Adrenal gland (tissue), 12 donors: ENCODE results near the gene GBP1. TPM values are rescaled to one million over a fixed set of nuclear protein-coding genes. Genes with fewer than 3 reads are reported as not detected.

ENCODE experiments used
- DNase-seq, 7 donors: peaks; one replicate each; pipeline ENCODE4 v3.0.0-alpha.2; 2019 to 2020
- H3K27ac ChIP-seq, 5 donors: fragments of 200-600 bp; sonication (generic) in 4 of 5; 1 replicate in 3 of 5; 2 replicates in 2 of 5; pipeline versions ENCODE4 v1.5.1 to v1.8.0; 2016 to 2020; ENCODE audit warnings: mild to moderate bottlenecking in 1 of 5
- H3K27me3 ChIP-seq: fragments of 200-600 bp; 2 replicates; pipeline ENCODE4 v1.8.0; 2021
- H3K36me3 ChIP-seq, 2 donors: fragments of 200-600 bp; replicated peaks in 1 of 2; 1 replicate in 1 of 2; 2 replicates in 1 of 2; pipeline versions ENCODE4 v1.5.1 to v1.8.0; 2018 to 2022
- H3K4me1 ChIP-seq, 2 donors: fragments of 200-600 bp; replicated peaks in 1 of 2; 1 replicate in 1 of 2; 2 replicates in 1 of 2; pipeline versions ENCODE4 v1.5.1 to v1.8.0; 2018 to 2021
- H3K4me3 ChIP-seq, 4 donors: fragments of 200-600 bp; sonication (generic) in 3 of 4; one replicate each; pipeline ENCODE4 v1.5.1; 2016 to 2018
- H3K9me3 ChIP-seq, 3 donors: fragments of 200-600 bp; sonication (generic) in 1 of 3; replicated peaks in 1 of 3; 1 replicate in 2 of 3; 2 replicates in 1 of 3; pipeline versions ENCODE4 v1.5.1 to v1.8.0; 2016 to 2021
- POLR2A ChIP-seq, 2 donors: fragments of 450-650 bp; IDR thresholded peaks; one replicate each; pipeline ENCODE4 v1.6.1; 2017; ENCODE audit warnings: antibody characterized with exemption in 2 of 2, mild to moderate bottlenecking in 2 of 2, moderate library complexity in 1 of 2
- WGBS, 4 donors: extraction: QIAGEN DNeasy Blood & Tissue Kit in 2 of 4; methylation state at CpG; one replicate each; pipeline versions ENCODE4 v1.1.5 to v1.1.7; 2013 to 2017; 5-methylcytosine and 5-hydroxymethylcytosine counted together
- intact Hi-C, 2 donors: fragments of 100-400 bp; cut with DNase I; formaldehyde crosslinking; loops; one replicate each; pipeline versions ENCODE4 v1.14.1 to v1.15.0; 2022 to 2023
- polyA plus RNA-seq, 3 donors: library from polyadenylated mRNA; stranded (reverse); fragments of 200-250 nt in 2 of 3; fragments of 350-450 nt in 1 of 3; fragmentation: Illumina TruSeq in 1 of 3; extraction: RNeasy Lipid Tissue Mini Kit (QIAGEN cat#74804) in 1 of 3; gene quantifications; one replicate each; pipeline ENCODE4 v1.2.3, GENCODE V29; 2013 to 2014
- total RNA-seq, 9 donors: library from RNA; depleted of rRNA in 4 of 9; stranded (reverse); fragments of >200 nt in 4 of 9; fragments of 120-200 nt in 1 of 9; fragmentation: NEBNext Ultra II Directional in 1 of 9; extraction: Animal tissue kit (Norgen Biotek cat#: 25700) in 1 of 9; gene quantifications; one replicate each; pipeline versions ENCODE4 v1.1.0 to v1.2.4, GENCODE V29; 2013 to 2023
- TF ChIP-seq, protein P1 (sequence below), 6 experiments: fragments of 450-650 bp in 4 of 6; fragments of 200-600 bp in 2 of 6; sonication (generic) in 1 of 6; IDR thresholded peaks; 1 replicate in 5 of 6; 2 replicates in 1 of 6; pipeline versions ENCODE4 v1.5.1 to v1.8.0; 2016 to 2021; ENCODE audit warnings: antibody characterized with exemption in 6 of 6, mild to moderate bottlenecking in 2 of 6, moderate library complexity in 1 of 6
- donor health status: healthy with polysubstance abuse.
- donor health status: Bipolar disorder and iron deficiency.
- donor health status: DM: yes; HTN: yes; CAD: no.
- donor health status: DM: no; HTN: no; CAD: no.
- donor health status: DM: no; HTN: no; CAD: no.
- donor health status: DM: yes; HTN: yes; CAD: no.

Gene GBP1
- total and polyA plus RNA-seq, 12 donors = 6.1 to 107 (median 16.6) TPM

DNA sequence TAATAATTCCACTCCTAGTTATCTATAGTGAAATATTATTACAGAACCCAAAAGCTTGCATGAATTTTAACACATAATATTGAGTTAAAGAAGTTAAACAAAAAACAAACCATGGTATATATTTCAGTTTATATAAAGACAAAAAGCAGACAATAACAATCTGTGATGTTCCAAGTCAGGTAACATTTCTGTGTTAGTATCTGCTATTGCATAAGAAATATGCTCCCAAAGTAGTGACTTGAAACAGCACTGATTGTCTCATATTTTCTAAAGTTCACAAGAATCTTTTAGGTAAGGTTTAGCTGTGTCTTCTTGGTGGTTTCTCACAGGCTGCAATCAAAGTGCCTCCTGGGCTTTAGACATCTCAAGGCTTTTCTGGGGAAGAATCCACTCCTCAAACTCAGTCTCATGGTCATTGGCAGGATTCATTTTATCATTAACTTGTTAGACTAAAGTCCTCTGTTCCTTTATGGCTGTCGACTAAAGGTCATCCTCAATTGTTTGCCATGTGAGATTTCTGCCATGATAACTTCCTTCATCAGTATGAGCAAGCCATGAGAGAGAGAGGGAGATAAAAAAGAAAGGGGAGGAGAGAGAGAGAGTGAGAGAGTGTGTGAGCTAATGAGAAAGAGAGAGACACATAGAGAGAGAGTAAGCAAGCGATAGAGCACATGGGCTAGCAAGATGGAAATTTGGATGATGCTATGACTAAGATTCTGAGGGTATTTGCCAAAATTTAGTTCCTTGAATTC, 19.9 kb downstream of the GBP1 start:
- intact Hi-C loops = no loop called here
- no peak overlapping the region for H3K4me3 ChIP-seq
- H3K4me1 ChIP-seq = no peaks in the 10 kb centered on the region
- 55 to 75% (median 58%) methylated on average over 2 of the region's 2 CpGs for WGBS, 4 donors
- H3K27ac ChIP-seq = no peak overlapping the region
- no peaks in the 10 kb centered on the region for H3K9me3 ChIP-seq
- DNase-seq = no peak
- TF ChIP-seq POLR2A (IDR thresholded peaks at IDR 0.05) = no peak
- TF ChIP-seq, protein P1, sequence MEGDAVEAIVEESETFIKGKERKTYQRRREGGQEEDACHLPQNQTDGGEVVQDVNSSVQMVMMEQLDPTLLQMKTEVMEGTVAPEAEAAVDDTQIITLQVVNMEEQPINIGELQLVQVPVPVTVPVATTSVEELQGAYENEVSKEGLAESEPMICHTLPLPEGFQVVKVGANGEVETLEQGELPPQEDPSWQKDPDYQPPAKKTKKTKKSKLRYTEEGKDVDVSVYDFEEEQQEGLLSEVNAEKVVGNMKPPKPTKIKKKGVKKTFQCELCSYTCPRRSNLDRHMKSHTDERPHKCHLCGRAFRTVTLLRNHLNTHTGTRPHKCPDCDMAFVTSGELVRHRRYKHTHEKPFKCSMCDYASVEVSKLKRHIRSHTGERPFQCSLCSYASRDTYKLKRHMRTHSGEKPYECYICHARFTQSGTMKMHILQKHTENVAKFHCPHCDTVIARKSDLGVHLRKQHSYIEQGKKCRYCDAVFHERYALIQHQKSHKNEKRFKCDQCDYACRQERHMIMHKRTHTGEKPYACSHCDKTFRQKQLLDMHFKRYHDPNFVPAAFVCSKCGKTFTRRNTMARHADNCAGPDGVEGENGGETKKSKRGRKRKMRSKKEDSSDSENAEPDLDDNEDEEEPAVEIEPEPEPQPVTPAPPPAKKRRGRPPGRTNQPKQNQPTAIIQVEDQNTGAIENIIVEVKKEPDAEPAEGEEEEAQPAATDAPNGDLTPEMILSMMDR (IDR thresholded peaks at IDR 0.05) = no peak
- no peaks in the 10 kb centered on the region for H3K36me3 ChIP-seq
- H3K27me3 ChIP-seq = no peaks in the 10 kb centered on the region

DNA sequence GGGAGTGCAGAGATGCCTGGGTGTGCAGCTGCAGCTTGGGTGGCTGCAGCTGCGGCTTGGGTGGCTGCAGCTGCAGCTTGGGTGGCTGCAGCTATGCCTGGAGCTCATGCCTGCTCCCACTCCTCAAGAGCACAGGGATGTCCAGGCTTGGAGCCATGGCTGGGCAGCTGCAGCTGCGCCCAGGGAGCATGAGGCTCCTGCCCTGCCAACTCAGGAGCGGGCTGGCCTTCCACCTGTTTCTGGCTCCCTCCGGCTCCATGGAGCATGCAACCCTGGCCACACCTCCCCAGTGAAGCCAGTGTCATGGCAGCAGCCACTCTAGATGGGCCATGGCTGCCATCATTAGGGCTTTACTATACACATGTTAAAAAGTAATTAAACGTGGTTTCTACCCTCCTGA, 21.1 kb downstream of the GBP1 start:
- Histone ChIP-seq H3K36me3 (no peaks in the 10 kb centered on the region), H3K9me3 (no peaks in the 10 kb centered on the region), H3K4me3 (no peak overlapping the region), H3K27me3 (no peaks in the 10 kb centered on the region), H3K27ac (no peak overlapping the region), H3K4me1 (no peaks in the 10 kb centered on the region)
- WGBS, 4 donors = 75 to 85% (median 83%) methylated on average over 3 to 5 of the region's 5 CpGs
- TF ChIP-seq, protein P1 (IDR thresholded peaks at IDR 0.05) = no peak
- no peak for TF ChIP-seq POLR2A (IDR thresholded peaks at IDR 0.05)
- intact Hi-C loops = no loop called here
- no peak for DNase-seq

DNA sequence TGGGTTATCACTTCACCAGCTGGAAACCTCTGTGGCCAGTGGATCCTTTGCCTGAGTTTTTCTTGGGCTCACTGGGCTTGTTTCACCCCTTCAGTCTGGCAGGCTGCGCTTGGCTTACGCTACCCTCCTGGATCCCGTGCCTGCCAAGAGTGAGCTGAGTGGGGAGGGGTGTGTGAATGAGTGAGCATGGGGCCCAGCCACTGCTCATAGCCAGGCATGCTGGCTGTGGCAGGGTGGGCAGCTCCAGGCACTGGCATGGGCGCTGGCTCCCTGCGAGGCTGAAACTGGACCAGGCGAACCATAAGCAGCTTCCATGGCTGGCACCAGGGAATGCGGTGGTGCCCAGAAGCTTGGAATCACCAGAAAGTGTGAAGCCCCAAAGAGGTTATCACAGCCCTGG, 22.5 kb downstream of the GBP1 start:
- WGBS, 4 donors = 94 to 98% (median 97%) methylated on average over 6 to 7 of the region's 7 CpGs
- Histone ChIP-seq H3K4me1 (no peaks in the 10 kb centered on the region), H3K27ac (no peak overlapping the region), H3K27me3 (no peaks in the 10 kb centered on the region), H3K36me3 (no peaks in the 10 kb centered on the region), H3K4me3 (no peak overlapping the region), H3K9me3 (no peaks in the 10 kb centered on the region)
- TF ChIP-seq POLR2A (IDR thresholded peaks at IDR 0.05) = no peak
- TF ChIP-seq, protein P1 (IDR thresholded peaks at IDR 0.05) = no peak
- intact Hi-C loops = no loop called here
- DNase-seq = no peak

DNA sequence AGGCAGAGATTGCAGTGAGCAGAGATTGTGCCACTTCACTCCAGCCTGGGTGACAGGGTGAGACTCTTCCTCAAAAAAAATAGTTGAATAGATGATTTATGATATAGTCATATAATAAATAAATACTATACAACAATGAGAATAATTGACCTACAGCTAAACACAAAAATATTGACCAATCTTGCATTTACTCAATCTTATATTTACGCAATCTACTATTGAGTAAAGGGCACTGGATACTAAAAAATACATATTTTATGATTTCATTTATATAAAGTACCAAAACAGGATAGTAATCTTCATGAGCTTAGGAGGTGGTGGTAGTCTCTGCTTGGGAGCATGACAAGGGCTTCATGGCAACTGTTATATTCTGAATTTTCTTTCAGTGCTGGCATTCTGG, 23.3 kb downstream of the GBP1 start:
- Histone ChIP-seq H3K9me3 (no peaks in the 10 kb centered on the region), H3K36me3 (no peaks in the 10 kb centered on the region), H3K4me1 (no peaks in the 10 kb centered on the region), H3K4me3 (no peak overlapping the region), H3K27ac (no peak overlapping the region), H3K27me3 (no peaks in the 10 kb centered on the region)
- TF ChIP-seq, protein P1 (IDR thresholded peaks at IDR 0.05) = no peak
- no peak for TF ChIP-seq POLR2A (IDR thresholded peaks at IDR 0.05)
- DNase-seq = no peak
- intact Hi-C loops = no loop called here
- WGBS, 4 donors = 84 to 100% (median 89%) methylated on average over 1 of the region's 1 CpG
